Measurements from ENCODE around the gene CCDC142.

The CCDC142 gene

DNA sequence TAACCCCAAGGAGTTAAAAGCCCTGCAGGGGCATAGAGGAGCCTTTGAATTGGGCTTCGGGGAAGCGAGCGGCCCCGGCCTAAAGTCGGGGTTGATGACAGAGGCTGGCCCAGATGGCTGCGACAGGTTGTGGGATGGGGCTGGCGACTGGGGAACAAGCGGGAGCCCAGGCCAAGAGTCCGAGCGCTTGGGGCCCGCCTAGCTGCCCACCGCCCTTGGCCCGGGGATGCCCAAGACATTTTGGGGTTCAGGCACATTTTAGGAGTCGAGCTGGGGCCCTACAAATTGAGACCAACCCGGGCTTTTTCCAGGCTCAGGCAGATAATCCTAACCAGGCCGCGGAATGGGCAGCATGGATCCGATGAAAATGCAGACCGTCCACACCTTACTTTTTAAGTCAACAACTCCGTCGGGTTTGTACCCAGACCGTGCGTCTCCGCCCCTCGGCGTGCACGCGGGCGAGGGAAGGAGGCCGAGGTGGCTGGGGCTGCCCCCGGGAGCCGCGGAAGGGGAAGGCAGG, 41.6 kb downstream of the CCDC142 start:
- Mint-ChIP-seq H3K4me3 (peak overlapping the region; percentile 62), H3K27me3 (peaks cover 65% of the 10 kb centered on the region), H3K4me1 (ENCODE audit: low read depth) (peaks cover 71% of the 10 kb centered on the region), H3K36me3 (ENCODE audit: low read depth) (peaks cover 6% of the 10 kb centered on the region), H3K9me3 (no peaks in the 10 kb centered on the region), H3K27ac (peak overlapping the region; percentile 61)
- intact Hi-C loops (cut with micrococcal nuclease): loop anchor here (2.0 kb wide), 1 partner anchor 14 kb away; the partner anchor contains the start of gene INO80B

DNA sequence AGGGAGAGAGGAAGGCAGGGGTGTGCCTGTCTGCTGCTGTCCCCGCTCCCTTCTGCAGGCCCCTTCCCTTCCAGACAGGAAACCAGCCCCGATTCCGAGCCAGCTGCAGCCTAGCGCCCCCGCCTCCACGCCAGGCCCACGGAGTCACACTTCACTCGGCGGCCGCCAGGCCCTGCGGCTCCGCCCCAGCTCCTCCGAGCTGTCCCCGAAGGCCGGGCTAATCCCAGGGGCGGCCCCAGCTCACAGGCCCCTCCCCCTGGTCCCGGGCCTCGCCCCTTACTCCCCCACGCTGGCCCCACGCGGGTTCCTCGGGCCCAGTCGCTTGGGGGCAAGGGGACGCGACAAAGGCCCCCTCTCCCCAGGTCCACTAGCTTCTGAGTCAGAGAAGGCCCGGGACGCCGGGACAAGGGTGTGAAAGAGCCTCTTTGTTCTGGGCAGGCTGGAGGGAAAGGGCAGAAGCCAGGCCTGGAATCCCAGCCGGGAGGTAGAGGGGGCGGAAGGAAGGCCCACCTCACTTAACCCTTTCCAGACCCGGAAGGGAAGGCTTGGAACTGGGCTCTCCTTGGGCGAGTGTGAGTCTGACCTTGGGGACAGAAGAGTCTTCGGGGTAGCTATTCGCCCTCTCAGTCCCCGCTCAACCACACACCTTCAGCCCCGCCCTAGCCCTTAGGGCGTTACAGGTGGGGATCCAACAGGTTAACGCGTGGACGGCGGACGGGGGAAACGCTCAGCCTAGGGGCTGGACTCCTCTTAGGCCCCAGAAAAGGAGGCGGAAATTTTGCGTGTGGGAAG, 42.2 kb downstream of the CCDC142 start:
- Mint-ChIP-seq H3K27ac (peak overlapping the region; percentile 61), H3K9me3 (no peaks in the 10 kb centered on the region), H3K4me3 (peak overlapping the region; percentile 62), H3K27me3 (peaks cover 63% of the 10 kb centered on the region), H3K4me1 (ENCODE audit: low read depth) (peaks cover 77% of the 10 kb centered on the region), H3K36me3 (ENCODE audit: low read depth) (peaks cover 6% of the 10 kb centered on the region)
- intact Hi-C loops (cut with micrococcal nuclease): loop anchor here (2.0 kb wide), 1 partner anchor 14 kb away; the partner anchor contains the start of gene INO80B

DNA sequence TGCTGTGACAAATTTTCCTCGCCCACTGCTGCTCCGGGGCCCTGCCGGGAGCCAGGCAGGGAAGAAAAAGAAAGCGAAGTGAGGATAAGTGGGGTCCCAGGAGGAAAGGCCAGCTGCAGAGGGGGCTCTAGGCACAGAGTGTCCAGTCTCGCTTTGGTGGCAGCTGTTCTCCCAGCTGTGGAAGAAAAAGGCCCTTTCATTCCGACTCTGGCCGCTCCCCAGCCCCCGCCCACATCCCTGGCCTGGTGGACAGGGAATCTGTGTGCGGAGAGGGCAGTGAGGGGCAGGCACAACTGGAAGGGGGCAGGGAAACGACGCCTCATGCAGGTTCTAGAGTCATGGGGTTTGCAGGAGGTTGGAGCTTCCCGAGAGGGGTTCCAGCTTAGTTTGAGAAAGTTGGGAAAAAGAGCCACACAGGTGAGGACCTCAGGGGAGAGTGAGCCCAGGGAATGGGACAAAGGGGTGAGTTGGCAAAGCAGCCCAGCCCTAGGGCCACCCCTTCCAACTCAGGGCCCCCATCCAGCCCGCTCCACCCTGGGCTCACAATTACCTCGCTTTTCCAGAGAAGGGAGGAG, 42.9 kb downstream of the CCDC142 start:
- H3K4me1 Mint-ChIP-seq (ENCODE audit: low read depth): peaks cover 79% of the 10 kb centered on the region
- peak overlapping the region; percentile 61 for H3K27ac Mint-ChIP-seq

DNA sequence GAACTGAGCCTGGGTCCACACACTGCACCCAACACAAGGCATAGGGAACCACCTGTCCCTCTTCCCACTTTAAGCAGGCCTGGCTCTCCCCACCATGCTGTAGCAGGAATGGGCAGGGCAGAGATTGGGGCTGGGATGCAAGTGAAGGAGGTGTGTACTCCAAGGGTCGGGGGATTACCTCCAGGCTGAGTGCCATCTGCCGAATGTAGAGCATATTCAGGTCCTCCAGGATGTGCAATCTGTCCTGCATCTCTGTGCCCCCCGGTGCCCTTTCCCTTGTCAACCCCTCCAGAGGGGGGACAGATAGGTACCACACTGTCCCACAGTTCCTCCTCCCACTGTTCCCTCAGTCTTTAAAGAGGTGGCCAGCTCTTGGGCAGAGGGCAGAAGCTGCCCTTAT, 43.4 kb downstream of the CCDC142 start:
- Mint-ChIP-seq H3K9me3 (no peaks in the 10 kb centered on the region), H3K27me3 (peaks cover 53% of the 10 kb centered on the region), H3K4me1 (ENCODE audit: low read depth) (peaks cover 74% of the 10 kb centered on the region), H3K4me3 (no peak overlapping the region), H3K27ac (peak overlapping the region; percentile 61), H3K36me3 (ENCODE audit: low read depth) (peaks cover 6% of the 10 kb centered on the region)
- intact Hi-C loops (cut with micrococcal nuclease): no loop called here

More for the DNA sequence above, 42.9 kb downstream of the CCDC142 start:
- peaks cover 6% of the 10 kb centered on the region for H3K36me3 Mint-ChIP-seq (ENCODE audit: low read depth)
- peak overlapping the region; percentile 62 for H3K4me3 Mint-ChIP-seq
- intact Hi-C loops (cut with micrococcal nuclease): loop anchor here (2.0 kb wide), 1 partner anchor 15 kb away; the partner anchor contains the start of gene INO80B
- no peaks in the 10 kb centered on the region for H3K9me3 Mint-ChIP-seq
- peaks cover 58% of the 10 kb centered on the region for H3K27me3 Mint-ChIP-seq

DNA sequence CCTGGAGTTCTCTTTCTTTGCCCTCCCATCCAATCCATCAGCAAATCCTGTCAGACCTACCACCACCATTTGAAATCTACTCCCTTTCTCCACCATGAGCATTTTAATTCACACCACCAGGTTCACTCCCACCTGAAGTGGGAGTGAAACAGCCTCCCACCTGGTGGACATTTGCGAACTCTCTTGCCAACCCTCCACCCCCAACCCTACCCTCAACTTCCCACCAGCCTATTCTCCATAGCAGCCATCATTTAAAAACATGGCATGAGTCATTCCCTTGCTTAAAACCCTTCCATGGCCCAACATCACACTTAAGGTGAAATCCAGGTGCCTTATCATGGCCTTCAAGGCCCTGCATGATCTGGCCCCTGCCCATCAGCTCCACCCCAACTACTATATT, 44.5 kb downstream of the CCDC142 start:
- H3K36me3 Mint-ChIP-seq (ENCODE audit: low read depth): peaks cover 6% of the 10 kb centered on the region
- intact Hi-C loops (cut with micrococcal nuclease): no loop called here
- H3K27me3 Mint-ChIP-seq: peaks cover 44% of the 10 kb centered on the region
- H3K4me3 Mint-ChIP-seq: no peak overlapping the region
- H3K27ac Mint-ChIP-seq: peak overlapping the region; percentile 14
- H3K4me1 Mint-ChIP-seq (ENCODE audit: low read depth): peaks cover 67% of the 10 kb centered on the region
- no peaks in the 10 kb centered on the region for H3K9me3 Mint-ChIP-seq

DNA sequence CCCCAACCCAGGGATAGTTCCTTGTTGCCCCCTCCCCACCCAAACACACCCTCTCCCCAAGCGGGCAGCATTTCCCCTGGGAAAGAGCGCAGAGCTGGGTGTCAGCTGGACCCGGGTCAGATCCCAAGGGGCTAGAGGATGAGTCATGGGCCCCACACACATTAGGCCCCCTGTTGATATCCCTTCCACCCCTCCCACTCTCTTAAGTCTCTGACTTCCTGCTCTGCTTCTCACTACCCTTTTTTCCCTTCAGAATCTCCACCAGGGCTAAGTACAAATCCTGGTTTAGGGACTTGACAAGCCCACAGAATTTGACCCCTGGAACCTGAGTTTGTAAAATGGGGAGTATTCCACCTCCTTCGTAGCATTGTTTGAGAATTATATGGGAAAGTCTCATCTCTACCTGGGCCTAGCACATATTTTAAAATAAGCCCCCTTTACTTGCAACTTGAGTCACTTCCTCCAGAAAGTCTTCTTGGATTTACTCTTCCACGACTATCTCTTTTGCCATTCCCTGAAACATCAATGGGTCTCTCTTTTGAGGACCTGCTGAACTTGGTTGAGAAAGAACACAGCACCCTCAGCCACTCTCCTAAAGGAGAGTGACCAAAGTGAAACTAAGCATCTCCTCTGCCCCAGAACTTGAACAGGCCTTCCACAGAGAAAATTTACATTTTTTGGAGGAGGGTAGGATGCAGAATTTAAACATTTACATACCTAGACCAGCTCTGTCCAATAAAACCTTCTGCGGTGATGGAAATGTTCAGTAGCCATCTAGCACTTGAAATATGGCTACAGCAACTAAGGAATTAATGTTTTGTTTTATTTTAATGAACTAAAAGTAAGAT, 45.7 kb downstream of the CCDC142 start:
- Mint-ChIP-seq H3K27ac (peak overlapping the region; percentile 50), H3K9me3 (no peaks in the 10 kb centered on the region), H3K4me3 (no peak overlapping the region), H3K36me3 (ENCODE audit: low read depth) (peaks cover 6% of the 10 kb centered on the region), H3K4me1 (ENCODE audit: low read depth) (peaks cover 64% of the 10 kb centered on the region), H3K27me3 (peaks cover 34% of the 10 kb centered on the region)
- intact Hi-C loops (cut with micrococcal nuclease): no loop called here

DNA sequence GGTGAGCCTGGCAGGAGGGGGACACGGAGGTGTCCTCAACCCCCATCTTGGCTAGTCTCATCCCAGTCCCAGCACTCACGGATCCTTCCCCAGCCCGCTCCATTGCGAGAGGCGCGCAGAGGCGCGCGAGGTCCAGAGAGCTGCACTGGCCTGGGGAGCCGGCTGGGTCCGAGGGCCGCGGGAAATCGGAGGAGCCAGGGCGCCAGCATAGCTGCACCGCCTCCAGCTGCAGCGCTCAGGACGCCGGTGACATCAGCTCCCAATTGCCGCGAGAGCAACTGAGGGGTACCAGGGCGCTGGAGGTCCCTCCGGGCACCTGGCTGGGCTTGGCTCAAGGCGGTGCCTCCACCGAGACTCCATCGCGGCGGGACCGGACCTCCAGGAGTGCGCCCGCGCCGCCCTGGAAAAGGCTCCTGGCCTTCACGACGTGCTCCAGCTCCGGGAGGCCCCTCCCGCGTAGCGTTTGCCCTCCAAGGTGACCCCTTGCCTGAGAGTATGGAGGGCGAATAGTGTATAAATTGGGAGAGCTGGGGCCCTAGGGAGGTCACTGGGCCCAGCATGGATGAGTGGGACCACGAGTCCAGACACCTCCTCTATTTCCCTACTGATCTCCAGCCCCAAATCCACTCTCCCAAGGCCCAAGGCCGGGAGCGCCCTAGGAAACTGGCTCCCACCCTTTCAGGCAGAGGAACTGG, 46.5 kb downstream of the CCDC142 start:
- Mint-ChIP-seq H3K9me3 (no peaks in the 10 kb centered on the region), H3K36me3 (ENCODE audit: low read depth) (peaks cover 6% of the 10 kb centered on the region), H3K27ac (peak overlapping the region; percentile 50), H3K4me3 (no peak overlapping the region), H3K27me3 (peaks cover 26% of the 10 kb centered on the region), H3K4me1 (ENCODE audit: low read depth) (peaks cover 56% of the 10 kb centered on the region)
- intact Hi-C loops (cut with micrococcal nuclease): no loop called here

DNA sequence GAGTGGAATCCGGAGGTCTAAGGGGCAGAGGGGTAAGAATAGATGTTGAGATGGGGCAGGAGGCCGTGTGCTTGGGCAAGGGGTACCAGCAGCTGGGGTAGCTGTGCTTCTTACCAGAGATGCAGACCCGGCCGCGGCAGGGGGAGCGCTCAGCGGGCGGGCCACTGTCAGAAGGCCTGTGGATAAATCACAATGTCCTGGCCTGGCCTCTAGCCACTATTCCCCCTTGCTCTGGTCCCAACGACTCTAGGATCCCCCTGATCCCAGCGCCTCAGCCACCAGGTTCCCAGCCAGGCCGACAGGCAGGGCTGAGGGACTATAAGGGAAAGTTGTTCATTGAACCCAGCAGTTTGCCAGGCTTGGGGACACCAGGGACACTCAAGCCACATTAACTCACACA, 52.3 kb downstream of the CCDC142 start:
- intact Hi-C loops (cut with micrococcal nuclease): no loop called here
- Mint-ChIP-seq H3K4me1 (ENCODE audit: low read depth) (peaks cover under 1% of the 10 kb centered on the region), H3K4me3 (no peak overlapping the region), H3K36me3 (ENCODE audit: low read depth) (peaks cover 34% of the 10 kb centered on the region), H3K27me3 (no peaks in the 10 kb centered on the region), H3K9me3 (no peaks in the 10 kb centered on the region), H3K27ac (no peak overlapping the region)

DNA sequence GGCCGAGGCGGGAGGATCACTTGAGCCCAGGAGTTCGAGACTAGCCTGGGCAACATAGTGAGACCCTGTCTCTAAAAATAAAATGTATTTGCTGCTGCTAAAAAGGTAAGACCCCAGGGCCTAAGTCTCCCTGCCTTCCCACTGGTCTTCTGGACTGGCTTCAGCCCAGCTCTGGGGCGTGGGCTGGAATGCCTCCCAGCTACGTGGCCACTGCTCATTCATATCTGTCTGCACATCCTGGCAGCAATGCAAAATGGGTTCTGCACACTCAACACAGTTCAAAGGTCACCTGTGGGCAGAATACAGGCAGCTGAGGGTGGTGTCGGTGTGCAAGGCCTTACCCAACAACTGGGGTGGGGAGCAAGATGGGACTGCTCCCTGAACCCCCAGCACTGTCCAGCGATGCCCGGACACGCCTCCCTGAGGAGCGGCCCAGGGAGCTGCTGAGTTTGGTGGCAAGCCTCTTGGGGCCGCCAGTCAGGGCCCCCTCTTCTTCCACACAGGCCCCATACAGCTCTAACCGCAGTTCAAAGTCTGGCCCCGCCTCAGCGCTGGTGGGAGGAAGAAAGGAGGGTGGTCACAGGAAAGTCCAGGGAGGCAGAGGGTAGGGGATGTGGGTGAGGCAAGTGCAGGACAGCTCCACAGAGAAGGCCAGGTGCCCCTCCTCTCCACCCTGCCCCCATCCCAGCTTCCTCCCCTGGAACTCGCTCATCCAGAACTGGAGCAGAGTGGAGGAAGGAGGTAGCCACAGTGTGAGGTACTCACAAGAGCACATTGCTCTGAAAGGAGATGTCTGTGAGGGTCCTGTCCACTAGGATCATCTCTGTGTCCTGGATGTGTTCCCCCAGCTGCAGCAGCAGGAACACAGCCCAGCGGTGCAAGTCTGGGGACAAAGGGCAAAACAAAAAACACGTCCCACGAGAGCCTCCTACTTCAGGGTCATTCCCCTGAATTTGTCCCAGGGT, 53.0 kb downstream of the CCDC142 start:
- H3K27me3 Mint-ChIP-seq: no peaks in the 10 kb centered on the region
- H3K9me3 Mint-ChIP-seq: no peaks in the 10 kb centered on the region
- H3K4me3 Mint-ChIP-seq: no peak overlapping the region
- no peak overlapping the region for H3K27ac Mint-ChIP-seq
- H3K36me3 Mint-ChIP-seq (ENCODE audit: low read depth): peaks cover 41% of the 10 kb centered on the region
- no peaks in the 10 kb centered on the region for H3K4me1 Mint-ChIP-seq (ENCODE audit: low read depth)
- intact Hi-C loops (cut with micrococcal nuclease): no loop called here

DNA sequence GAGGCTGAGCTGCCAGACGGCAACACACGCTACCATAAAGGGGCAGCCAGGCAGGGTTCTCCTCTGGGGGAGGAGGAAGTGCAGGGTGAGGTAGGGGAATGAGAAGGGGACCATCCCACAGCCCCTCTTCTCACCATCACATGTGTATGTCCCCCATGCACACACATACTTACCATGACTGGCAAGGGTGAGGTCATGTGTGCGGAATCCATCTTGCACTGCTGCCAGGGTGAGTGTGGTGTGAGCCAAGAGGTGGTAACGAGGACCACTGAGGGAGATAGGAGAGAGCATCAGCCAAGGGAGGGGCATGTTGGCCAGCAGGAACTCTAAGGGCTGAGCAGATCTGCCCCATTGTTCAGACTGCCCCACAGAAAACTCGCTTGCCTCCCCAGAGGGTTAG, 54.1 kb downstream of the CCDC142 start:
- Mint-ChIP-seq H3K4me1 (ENCODE audit: low read depth) (no peaks in the 10 kb centered on the region), H3K4me3 (no peak overlapping the region), H3K9me3 (no peaks in the 10 kb centered on the region), H3K27ac (no peak overlapping the region), H3K36me3 (ENCODE audit: low read depth) (peaks cover 42% of the 10 kb centered on the region), H3K27me3 (no peaks in the 10 kb centered on the region)
- intact Hi-C loops (cut with micrococcal nuclease): no loop called here

DNA sequence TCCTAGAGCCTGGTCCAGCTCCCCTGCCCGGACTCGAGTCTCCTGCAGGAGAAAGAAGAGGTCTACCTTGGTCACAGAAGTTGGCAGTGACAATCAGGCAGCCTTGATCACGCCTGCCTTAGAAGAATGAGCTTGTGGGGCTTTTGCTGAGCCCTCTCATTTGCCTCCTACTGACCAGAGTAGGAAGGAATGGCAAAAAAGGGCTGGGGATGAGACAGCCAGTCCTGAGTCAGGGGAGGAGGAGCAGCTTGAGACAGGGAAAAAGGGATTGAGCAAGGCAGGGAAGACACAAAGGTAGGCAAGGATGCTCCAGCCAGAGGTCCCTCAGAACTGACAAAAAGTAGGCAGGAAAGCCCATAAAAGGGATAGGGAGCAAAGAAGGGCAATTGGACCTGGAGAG, 55.2 kb downstream of the CCDC142 start:
- no peaks in the 10 kb centered on the region for H3K9me3 Mint-ChIP-seq
- no peak overlapping the region for H3K4me3 Mint-ChIP-seq
- intact Hi-C loops (cut with micrococcal nuclease): no loop called here
- H3K36me3 Mint-ChIP-seq (ENCODE audit: low read depth): peaks cover 42% of the 10 kb centered on the region
- H3K4me1 Mint-ChIP-seq (ENCODE audit: low read depth): peaks cover 4% of the 10 kb centered on the region
- peak overlapping the region; percentile 1 for H3K27ac Mint-ChIP-seq
- peaks cover 4% of the 10 kb centered on the region for H3K27me3 Mint-ChIP-seq

DNA sequence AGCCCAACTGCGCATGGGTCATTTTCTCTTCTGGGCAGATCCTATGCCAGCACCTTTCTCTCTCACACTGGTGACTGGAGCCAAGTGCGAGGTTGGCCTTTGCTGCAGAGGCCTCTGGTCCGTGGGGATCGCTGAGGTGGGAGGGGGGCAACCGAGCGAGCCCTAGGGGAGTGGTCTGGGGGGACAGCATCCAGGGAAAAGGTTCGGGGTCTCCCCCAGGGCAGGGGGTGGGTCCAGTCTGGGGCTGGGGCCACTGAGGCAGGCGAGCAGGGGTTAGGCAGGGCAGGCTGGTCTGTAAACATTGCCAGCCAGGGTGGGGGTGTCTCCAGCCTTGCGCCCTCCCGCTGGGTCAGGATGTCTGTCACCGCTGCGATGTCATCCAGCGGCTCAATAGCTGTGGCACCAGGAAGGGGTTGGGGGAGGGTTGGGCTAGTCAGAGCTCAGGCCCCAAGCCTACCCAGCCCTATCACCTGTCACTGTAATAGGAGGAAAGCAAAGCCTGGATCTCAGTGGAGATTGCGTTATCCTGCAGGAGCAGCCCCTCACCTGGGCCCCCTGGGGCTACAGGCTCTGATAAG, 56.5 kb downstream of the CCDC142 start:
- no peaks in the 10 kb centered on the region for H3K9me3 Mint-ChIP-seq
- intact Hi-C loops (cut with micrococcal nuclease): no loop called here
- peaks cover 7% of the 10 kb centered on the region for H3K27me3 Mint-ChIP-seq
- no peak overlapping the region for H3K4me3 Mint-ChIP-seq
- peaks cover 51% of the 10 kb centered on the region for H3K36me3 Mint-ChIP-seq (ENCODE audit: low read depth)
- H3K4me1 Mint-ChIP-seq (ENCODE audit: low read depth): peaks cover 15% of the 10 kb centered on the region
- H3K27ac Mint-ChIP-seq: no peak overlapping the region
